GM18868 (cell line): ENCODE measurements around the gene TMEM245.
A peak's percentile ranks its signal among the peaks of the same experiment; 100 is the strongest.
"Not testable (repeated sequence)": the region's sequence is repeated elsewhere in the genome, so short reads cannot be mapped to it uniquely, and the experiment has no call there.

Experiments
- ATAC-seq: cut with Tn5 transposase; IDR thresholded peaks from one replicate; pipeline ENCODE4 v1.9.1; 2021; ENCODE audit warnings: mild to moderate bottlenecking, moderate library complexity; ENCODE audit not compliant: unreplicated experiment

The TMEM245 gene

DNA sequence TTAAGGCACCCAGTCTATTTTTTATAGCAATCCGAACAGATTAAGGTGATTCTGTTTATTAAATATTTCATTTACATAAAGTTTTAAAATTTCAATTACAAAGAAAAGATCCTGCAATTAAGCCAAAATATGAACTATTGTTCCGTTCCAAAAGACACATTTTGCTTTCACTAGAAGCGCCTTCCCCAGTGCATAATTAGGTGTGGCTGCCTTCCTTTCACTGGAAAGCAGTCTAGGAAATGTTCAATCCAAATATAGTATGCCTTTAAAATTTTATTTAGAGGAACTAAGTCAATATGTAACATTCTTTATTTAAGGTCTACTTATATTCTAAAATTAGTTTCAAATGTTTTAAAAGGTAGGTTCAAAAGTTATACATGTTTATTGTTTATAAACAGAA, 114.1 kb downstream of the TMEM245 start:
- ATAC-seq: no peak

DNA sequence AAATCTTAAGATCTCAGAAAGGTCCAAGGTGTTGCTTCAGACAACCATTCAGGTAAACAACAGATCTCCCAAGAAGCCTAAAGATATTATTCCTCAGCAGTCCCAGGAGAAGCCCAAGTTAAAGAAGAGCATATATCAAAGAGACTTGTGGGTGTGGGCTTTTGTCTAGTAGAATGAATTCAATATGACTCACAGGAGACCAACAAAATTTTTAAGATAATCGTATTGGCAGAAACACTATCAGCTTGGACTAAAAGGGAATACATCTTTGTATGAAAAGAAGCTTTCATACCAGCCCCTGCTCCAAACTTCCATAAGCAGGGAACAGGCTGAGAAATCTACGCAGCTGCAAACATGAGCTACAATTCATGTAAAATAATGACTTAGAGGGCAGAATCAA, 116.6 kb downstream of the TMEM245 start:
- ATAC-seq: no peak

DNA sequence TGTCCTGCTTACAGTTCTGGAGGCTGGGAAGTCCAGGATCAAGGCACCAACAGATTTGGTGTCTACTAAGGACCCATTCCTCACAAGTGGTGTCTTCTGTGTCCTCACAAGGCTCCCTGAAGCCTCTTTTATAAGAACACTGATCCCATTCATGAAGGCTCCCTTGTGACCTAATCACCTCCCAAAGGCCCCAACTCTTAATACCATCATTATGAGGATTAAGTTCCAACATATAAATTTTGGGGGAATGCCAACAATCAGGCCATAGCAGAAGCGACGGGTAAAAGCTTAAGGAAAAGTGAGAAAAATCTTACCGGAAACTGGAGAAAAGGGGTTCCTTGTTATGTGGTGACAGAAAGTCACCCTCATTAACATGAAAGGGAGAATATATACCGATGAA, 117.6 kb downstream of the TMEM245 start:
- no peak for ATAC-seq

DNA sequence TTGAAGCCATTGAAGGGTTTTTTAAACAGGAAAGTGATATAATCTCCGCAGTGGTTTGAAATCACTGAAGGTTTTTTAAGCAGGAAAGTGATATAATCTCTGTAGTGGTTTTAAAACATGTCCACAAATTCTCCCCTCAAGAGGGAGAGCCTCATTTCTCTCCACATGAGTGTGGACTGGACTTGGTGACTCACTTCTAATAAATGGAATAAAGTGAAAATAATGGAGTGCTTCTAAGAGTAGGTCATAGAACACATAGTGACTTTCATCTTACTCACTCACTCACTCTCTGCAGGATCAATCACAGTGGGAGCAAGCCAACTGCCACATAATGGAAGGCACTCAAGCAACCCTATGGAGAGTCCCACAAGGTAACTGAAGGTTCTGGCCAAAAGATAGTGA, 118.5 kb downstream of the TMEM245 start:
- no peak for ATAC-seq

DNA sequence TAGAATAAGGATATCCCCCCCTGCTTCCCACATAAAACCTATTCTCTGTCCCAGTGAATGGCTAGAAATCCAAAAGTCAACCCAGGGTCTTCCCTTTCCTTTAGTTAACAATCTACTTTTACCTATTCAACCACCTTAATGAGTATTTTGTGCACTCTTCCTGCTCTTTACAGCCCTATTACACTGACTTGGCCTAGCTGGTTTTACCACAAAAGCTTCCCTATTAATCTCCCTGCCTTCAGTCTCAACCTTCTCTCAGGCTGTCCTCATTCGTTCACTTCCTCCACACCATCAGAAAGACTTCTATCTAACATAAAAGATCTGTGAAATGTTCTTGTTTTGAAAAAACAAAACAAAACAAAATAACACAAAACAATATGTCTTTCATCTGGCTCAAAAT, 122.6 kb downstream of the TMEM245 start:
- no peak for ATAC-seq

GRCh38 chr9:108996643-108997042, 123.1 kb downstream of the TMEM245 start:
- no peak for ATAC-seq

- ATAC-seq: peak; percentile 91
These were observed 125.1 kb downstream of the TMEM245 start for GRCh38 chr9:108994695-108995094.

GRCh38 chr9:108991479-108991878, 128.3 kb downstream of the TMEM245 start:
- ATAC-seq: no peak

DNA sequence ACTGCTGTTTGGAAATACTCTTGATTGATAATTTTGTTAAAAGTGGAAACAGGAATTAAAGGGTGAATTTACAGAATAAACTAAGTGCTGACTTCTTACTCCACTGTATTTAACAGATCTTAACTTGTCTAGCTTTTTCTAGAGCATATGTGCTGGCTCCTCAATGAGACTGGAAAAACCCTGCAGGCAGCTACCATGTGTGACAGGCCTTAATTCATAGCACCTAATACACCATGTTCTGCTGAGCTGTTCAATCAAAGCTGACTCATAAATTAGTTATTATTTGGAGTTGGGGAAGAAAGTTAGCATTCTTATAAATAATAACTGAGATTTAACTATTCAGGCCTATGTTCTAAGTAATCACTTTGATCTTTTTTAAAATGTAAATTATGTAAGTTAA, 135.9 kb downstream of the TMEM245 start:
- no peak for ATAC-seq

- ATAC-seq: no peak
These were observed 138.9 kb downstream of the TMEM245 start for GRCh38 chr9:108980893-108981292.

- no peak for ATAC-seq
These were observed 141.5 kb downstream of the TMEM245 start for GRCh38 chr9:108978205-108978604.

DNA sequence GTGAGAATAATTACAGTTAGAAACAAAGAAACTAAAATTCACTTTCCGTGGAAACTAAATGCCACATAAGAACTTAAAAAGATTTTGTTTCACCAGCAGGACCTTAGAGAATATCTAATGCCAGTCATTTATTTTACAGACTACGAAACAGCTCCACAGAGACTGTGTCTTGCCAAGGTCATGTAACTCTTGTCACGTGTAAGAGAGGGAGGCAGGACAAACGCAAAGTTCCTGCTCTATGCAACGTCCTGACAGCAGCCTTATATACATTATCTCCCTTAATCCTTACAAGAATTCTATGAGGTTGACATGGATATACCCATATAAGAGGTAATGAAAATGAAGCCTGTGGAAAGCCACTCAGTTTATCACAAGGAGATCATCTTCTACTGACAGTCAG, 145.9 kb downstream of the TMEM245 start:
- no peak for ATAC-seq

DNA sequence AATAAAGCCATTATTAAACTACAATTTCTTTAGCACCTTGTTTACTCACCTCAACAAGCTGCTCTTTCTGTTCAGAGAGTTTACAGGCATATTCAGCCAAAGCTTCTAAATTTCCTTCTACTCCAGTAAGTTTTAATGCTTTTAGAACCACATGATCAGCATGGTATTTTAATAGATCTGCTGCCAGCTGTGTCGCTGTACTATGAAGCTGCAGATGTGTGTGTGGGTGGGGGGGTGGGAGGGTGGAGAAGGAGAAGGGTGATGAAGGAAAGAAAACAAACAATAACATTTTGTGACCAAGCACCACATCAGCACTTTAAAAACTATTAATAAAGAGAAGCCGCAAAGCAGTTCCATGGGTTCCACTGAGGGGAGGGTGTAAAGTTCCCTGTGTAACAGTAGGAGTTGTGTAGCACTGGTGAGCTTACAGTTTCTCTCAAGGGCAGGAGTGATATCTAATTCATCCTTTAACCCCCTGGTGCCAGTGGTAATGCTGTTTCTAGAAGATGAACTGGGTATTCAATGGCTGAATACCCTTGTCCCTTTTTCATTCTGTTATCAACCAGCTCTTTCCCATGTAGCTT, 147.0 kb downstream of the TMEM245 start:
- ATAC-seq: no peak

- no peak for ATAC-seq
These were observed 147.6 kb downstream of the TMEM245 start for GRCh38 chr9:108972186-108972585.

- ATAC-seq: not testable (repeated sequence)
These were observed 148.4 kb downstream of the TMEM245 start for GRCh38 chr9:108971392-108971791.

GRCh38 chr9:108967916-108968315, 151.8 kb downstream of the TMEM245 start:
- no peak for ATAC-seq
